K562 (cell line): ENCODE results near the gene CCDC68. TPM values are rescaled to one million over a fixed set of nuclear protein-coding genes. Genes with fewer than 3 reads are reported as not detected.

Source experiments
- polyA plus RNA-seq, 8 experiments: library from polyadenylated mRNA; depleted of rRNA in 4 of 8; stranded (reverse) in 5 of 8; unstranded in 3 of 8; fragments of >200 nt; fragmentation: Nextera tagmentation in 2 of 8; fragmentation: Illumina TruSeq in 1 of 8; extraction: Ambion mirVana in 2 of 8; extraction: Trizol in 1 of 8; gene quantifications; 2 replicates each; pipeline versions ENCODE4 v1.2.1 to v1.2.3, GENCODE V29; 2011 to 2014; ENCODE audit warnings: inconsistent platforms in 1 of 8, missing spikeins in 1 of 8
- total RNA-seq, 7 experiments: library from RNA; depleted of rRNA in 6 of 7; stranded (reverse); fragments of >200 nt in 6 of 7; fragmentation: Illumina TruSeq in 2 of 7; extraction: Trizol in 2 of 7; gene quantifications; 2 replicates each; pipeline versions ENCODE4 v1.2.1 to v1.2.3, GENCODE V29; 2011 to 2021; ENCODE audit warnings: low replicate concordance in 1 of 7
- TF ChIP-seq, protein P1 (sequence below), 2 experiments: fragments of 450-650 bp; IDR thresholded peaks; 2 replicates each; pipeline ENCODE4 v1.6.1; 2016; ENCODE audit warnings: mild to moderate bottlenecking in 2 of 2, borderline replicate concordance in 1 of 2, low read depth in 1 of 2, moderate library complexity in 1 of 2

CCDC68 gene
- total and polyA plus RNA-seq, 9 of the 15 experiments (the other 6 are each of a cell fraction or from before 2014, with no cell fraction given): 0.28 to 4.5 (median 1.4) TPM

DNA sequence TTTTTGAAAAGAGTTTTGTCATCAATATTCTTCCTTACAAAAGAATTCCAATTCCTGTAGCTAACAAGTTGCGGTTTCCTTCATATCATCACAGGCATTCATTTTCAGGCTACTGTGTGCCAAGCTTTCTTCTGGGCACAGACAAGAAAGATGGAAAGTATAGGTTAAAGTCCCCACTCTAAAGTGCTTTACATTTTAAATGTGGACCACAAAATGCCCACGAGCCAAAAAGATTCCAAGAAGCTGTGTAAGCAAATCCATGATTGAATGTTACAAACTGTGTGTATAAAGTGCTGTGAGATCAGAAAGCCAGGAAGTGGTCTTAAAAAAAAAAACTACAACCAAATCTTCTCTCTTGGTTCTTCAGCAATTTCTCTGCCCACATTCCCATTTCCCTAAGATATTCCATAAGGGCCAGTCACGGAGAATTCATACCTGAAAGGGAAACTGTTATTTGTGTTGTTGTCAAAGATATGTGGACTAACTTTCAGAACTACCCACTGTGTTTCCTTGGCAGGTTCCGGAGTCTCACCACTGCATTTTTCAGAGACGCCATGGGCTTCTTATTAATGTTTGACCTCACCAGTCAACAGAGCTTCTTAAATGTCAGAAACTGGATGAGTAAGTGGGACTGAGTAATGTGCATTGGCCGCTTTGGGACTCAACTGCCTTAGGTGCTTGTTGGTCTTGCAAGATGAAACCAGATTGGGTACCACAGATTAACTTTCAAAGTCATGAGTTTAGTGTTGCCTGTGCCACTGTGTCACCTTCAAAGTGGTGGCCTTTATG is 75.3 kb downstream of the CCDC68 start (continued):
- TF ChIP-seq, protein P1, sequence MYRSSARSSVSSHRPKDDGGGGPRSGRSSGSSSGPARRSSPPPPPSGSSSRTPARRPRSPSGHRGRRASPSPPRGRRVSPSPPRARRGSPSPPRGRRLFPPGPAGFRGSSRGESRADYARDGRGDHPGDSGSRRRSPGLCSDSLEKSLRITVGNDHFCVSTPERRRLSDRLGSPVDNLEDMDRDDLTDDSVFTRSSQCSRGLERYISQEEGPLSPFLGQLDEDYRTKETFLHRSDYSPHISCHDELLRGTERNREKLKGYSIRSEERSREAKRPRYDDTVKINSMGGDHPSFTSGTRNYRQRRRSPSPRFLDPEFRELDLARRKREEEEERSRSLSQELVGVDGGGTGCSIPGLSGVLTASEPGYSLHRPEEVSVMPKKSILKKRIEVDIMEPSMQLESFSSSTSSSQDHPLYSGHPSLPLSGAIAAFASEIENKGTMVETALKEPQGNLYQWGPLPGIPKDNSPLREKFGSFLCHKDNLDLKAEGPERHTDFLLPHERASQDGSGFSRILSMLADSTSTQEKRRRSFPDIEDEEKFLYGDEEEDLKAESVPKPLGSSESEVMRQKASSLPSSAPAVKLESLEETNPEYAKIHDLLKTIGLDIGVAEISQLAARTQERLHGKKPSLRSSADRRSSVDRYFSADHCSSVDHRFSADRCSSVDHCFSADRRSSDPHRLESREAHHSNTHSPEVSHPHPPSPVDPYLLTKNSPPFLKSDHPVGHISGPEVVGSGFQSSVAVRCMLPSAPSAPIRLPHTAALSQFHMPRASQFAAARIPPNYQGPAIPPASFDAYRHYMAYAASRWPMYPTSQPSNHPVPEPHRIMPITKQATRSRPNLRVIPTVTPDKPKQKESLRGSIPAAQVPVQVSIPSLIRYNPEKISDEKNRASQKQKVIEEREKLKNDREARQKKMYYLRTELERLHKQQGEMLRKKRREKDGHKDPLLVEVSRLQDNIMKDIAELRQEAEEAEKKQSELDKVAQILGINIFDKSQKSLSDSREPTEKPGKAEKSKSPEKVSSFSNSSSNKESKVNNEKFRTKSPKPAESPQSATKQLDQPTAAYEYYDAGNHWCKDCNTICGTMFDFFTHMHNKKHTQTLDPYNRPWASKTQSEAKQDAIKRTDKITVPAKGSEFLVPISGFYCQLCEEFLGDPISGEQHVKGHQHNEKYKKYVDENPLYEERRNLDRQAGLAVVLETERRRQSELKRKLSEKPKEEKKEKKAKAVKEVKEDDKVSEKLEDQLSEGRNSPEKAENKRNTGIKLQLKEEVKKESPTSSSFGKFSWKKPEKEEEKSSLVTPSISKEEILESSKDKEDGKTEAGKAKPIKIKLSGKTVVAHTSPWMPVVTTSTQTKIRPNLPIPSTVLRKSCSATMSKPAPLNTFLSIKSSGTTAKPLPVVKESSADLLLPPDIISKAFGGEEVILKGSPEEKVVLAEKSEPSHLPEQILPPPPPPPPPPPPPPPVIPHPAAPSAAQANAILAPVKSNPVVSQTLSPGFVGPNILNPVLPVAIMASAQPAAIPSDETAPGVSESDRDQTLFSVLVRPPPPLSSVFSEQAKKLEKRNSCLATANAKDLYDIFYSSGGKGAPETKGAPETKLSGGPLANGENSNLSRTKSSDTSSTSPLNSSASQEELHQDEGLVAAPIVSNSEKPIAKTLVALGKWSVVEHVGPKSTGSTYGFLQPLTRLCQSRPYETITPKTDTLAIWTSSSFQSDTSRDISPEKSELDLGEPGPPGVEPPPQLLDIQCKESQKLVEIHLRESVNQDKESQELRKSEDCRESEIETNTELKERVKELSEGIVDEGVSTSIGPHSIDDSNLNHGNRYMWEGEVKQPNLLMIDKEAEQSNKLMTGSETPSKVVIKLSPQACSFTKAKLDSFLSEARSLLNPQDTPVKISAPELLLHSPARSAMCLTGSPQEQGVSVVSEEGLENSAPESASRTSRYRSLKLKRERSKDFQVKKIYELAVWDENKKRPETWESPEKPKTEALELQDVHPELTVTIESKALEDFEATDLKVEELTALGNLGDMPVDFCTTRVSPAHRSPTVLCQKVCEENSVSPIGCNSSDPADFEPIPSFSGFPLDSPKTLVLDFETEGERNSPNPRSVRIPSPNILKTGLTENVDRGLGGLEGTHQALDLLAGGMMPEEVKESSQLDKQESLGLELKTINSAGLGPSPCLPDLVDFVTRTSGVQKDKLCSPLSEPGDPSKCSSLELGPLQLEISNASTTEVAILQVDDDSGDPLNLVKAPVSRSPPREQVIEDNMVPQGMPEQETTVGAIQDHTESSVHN (IDR thresholded peaks at IDR 0.05; ENCODE audit: borderline replicate concordance in 1 of 2, low read depth in 1 of 2): no peak
